HG02870 (cell line): ENCODE results near the gene PIP4K2A.
"Not testable (repeated sequence)": the region's sequence is repeated elsewhere in the genome, so short reads cannot be mapped to it uniquely, and the experiment has no call there.

Experiments used
- ATAC-seq: cut with Tn5 transposase; IDR thresholded peaks from one replicate; pipeline ENCODE4 v1.9.1; 2021; ENCODE audit warnings: mild to moderate bottlenecking, moderate library complexity; ENCODE audit not compliant: unreplicated experiment

PIP4K2A gene

GRCh38 chr10:22697800-22698199 is 16.6 kb downstream of the PIP4K2A start:
- no peak for ATAC-seq

- ATAC-seq = no peak
Observed at GRCh38 chr10:22697101-22697500, 17.3 kb downstream of the PIP4K2A start.

- no peak for ATAC-seq
Observed at GRCh38 chr10:22693860-22694259, 20.5 kb downstream of the PIP4K2A start.

- peak; percentile 67 for ATAC-seq
Observed at GRCh38 chr10:22693371-22693784, 21.0 kb downstream of the PIP4K2A start.

- ATAC-seq = not testable (repeated sequence)
Observed at GRCh38 chr10:22692119-22692518, 22.3 kb downstream of the PIP4K2A start.

- ATAC-seq = no peak
Observed at GRCh38 chr10:22690614-22691431, 23.6 kb downstream of the PIP4K2A start.

GRCh38 chr10:22690158-22690557 is 24.2 kb downstream of the PIP4K2A start:
- no peak for ATAC-seq

GRCh38 chr10:22686347-22686746 is 28.0 kb downstream of the PIP4K2A start:
- ATAC-seq = no peak

- no peak for ATAC-seq
Observed at GRCh38 chr10:22685926-22686325, 28.5 kb downstream of the PIP4K2A start.

GRCh38 chr10:22684699-22685098 is 29.7 kb downstream of the PIP4K2A start:
- ATAC-seq = no peak

- ATAC-seq = peak; percentile 72
Observed at GRCh38 chr10:22683140-22683389, 31.3 kb downstream of the PIP4K2A start.

GRCh38 chr10:22682237-22683139 is 31.9 kb downstream of the PIP4K2A start:
- peak; percentile 30 for ATAC-seq

GRCh38 chr10:22681783-22682183 is 32.6 kb downstream of the PIP4K2A start:
- ATAC-seq = no peak

GRCh38 chr10:22681301-22681700 is 33.1 kb downstream of the PIP4K2A start:
- no peak for ATAC-seq

GRCh38 chr10:22679608-22680007 is 34.8 kb downstream of the PIP4K2A start:
- ATAC-seq = no peak

GRCh38 chr10:22677333-22677732 is 37.0 kb downstream of the PIP4K2A start:
- no peak for ATAC-seq

GRCh38 chr10:22676435-22676834 is 37.9 kb downstream of the PIP4K2A start:
- no peak for ATAC-seq

- no peak for ATAC-seq
Observed at GRCh38 chr10:22674573-22674930, 39.8 kb downstream of the PIP4K2A start.

GRCh38 chr10:22673785-22674572 is 40.4 kb downstream of the PIP4K2A start:
- no peak for ATAC-seq

- ATAC-seq = no peak
Observed at GRCh38 chr10:22673091-22673392, 41.3 kb downstream of the PIP4K2A start.

GRCh38 chr10:22672319-22673090 is 41.9 kb downstream of the PIP4K2A start:
- no peak for ATAC-seq
